ENCODE data around the gene CUL9. TPM values are rescaled to one million over a fixed set of nuclear protein-coding genes. Genes with fewer than 3 reads are reported as not detected.

CUL9 gene
- total RNA-seq, 1 donor from 2014 or later = 18.4 TPM

GRCh38 chr6:43219814-43220213, 37.8 kb downstream of the CUL9 start:
- no peak for TF ChIP-seq CTCF (conservative IDR thresholded peaks at IDR 0.05; ENCODE audit: low read depth, low read length)
- no peak for DNase-seq (ENCODE audit: low read depth)
- H3K4me3 ChIP-seq (ENCODE audit: low read depth, low read length) = no peak overlapping the region

- DNase-seq (ENCODE audit: low read depth) = no peak
- H3K4me3 ChIP-seq (ENCODE audit: low read depth, low read length) = no peak overlapping the region
- TF ChIP-seq CTCF (conservative IDR thresholded peaks at IDR 0.05; ENCODE audit: low read depth, low read length) = no peak
Observed at GRCh38 chr6:43220439-43220951, 38.5 kb downstream of the CUL9 start.

- DNase-seq (ENCODE audit: low read depth) = no peak
- no peak for TF ChIP-seq CTCF (conservative IDR thresholded peaks at IDR 0.05; ENCODE audit: low read depth, low read length)
- H3K4me3 ChIP-seq (ENCODE audit: low read depth, low read length) = no peak overlapping the region
Observed at GRCh38 chr6:43221046-43221972, 39.3 kb downstream of the CUL9 start.

- no peak for TF ChIP-seq CTCF (conservative IDR thresholded peaks at IDR 0.05; ENCODE audit: low read depth, low read length)
- DNase-seq (ENCODE audit: low read depth) = no peak
- H3K4me3 ChIP-seq (ENCODE audit: low read depth, low read length) = no peak overlapping the region
Observed at GRCh38 chr6:43222418-43223059, 40.5 kb downstream of the CUL9 start.

- no peak overlapping the region for H3K4me3 ChIP-seq (ENCODE audit: low read depth, low read length)
- no peak for DNase-seq (ENCODE audit: low read depth)
- TF ChIP-seq CTCF (conservative IDR thresholded peaks at IDR 0.05; ENCODE audit: low read depth, low read length) = no peak
Observed at GRCh38 chr6:43223175-43223574, 41.2 kb downstream of the CUL9 start.

GRCh38 chr6:43226192-43226851, 44.3 kb downstream of the CUL9 start:
- no peak for TF ChIP-seq CTCF (conservative IDR thresholded peaks at IDR 0.05; ENCODE audit: low read depth, low read length)
- no peak for DNase-seq (ENCODE audit: low read depth)
- H3K4me3 ChIP-seq (ENCODE audit: low read depth, low read length) = no peak overlapping the region

Data from epithelial cell of proximal tubule (primary cell).